Measurements from ENCODE around the gene KLRF1. TPM values are rescaled to one million over a fixed set of nuclear protein-coding genes. Genes with fewer than 3 reads are reported as not detected.
A peak's percentile ranks its signal among the peaks of the same experiment; 100 is the strongest.

KLRF1 gene
- total RNA-seq, 1 experiment from 2014 or later: not detected

GRCh38 chr12:9797722-9798619, 29.3 kb upstream of the KLRF1 start:
- DNase-seq (ENCODE audit: low read depth, low spot score): peak; percentile 83
- in situ Hi-C loops (cut with HindIII; ENCODE audit: low pct_unique_long_range_greater_than_20kb, low sequenced_read_pairs): no loop called here

GRCh38 chr12:9799961-9800360, 27.3 kb upstream of the KLRF1 start:
- in situ Hi-C loops (cut with HindIII; ENCODE audit: low pct_unique_long_range_greater_than_20kb, low sequenced_read_pairs): no loop called here
- no peak for DNase-seq (ENCODE audit: low read depth, low spot score)

GRCh38 chr12:9805883-9806282, 21.4 kb upstream of the KLRF1 start:
- DNase-seq (ENCODE audit: low read depth, low spot score): no peak
- in situ Hi-C loops (cut with HindIII; ENCODE audit: low pct_unique_long_range_greater_than_20kb, low sequenced_read_pairs): no loop called here

- in situ Hi-C loops (cut with HindIII; ENCODE audit: low pct_unique_long_range_greater_than_20kb, low sequenced_read_pairs): no loop called here
- no peak for DNase-seq (ENCODE audit: low read depth, low spot score)
Observed at GRCh38 chr12:9806714-9807113, 20.6 kb upstream of the KLRF1 start.

- in situ Hi-C loops (cut with HindIII; ENCODE audit: low pct_unique_long_range_greater_than_20kb, low sequenced_read_pairs): no loop called here
Observed at GRCh38 chr12:9808504-9808903, 18.8 kb upstream of the KLRF1 start.

GRCh38 chr12:9809338-9809737, 17.9 kb upstream of the KLRF1 start:
- in situ Hi-C loops (cut with HindIII; ENCODE audit: low pct_unique_long_range_greater_than_20kb, low sequenced_read_pairs): no loop called here
- DNase-seq (ENCODE audit: low read depth, low spot score): no peak

More at GRCh38 chr12:9808504-9808903, 18.8 kb upstream of the KLRF1 start:
- no peak for DNase-seq (ENCODE audit: low read depth, low spot score)

GRCh38 chr12:9809866-9810265, 17.4 kb upstream of the KLRF1 start:
- in situ Hi-C loops (cut with HindIII; ENCODE audit: low pct_unique_long_range_greater_than_20kb, low sequenced_read_pairs): no loop called here
- DNase-seq (ENCODE audit: low read depth, low spot score): no peak

GRCh38 chr12:9810671-9811070, 16.6 kb upstream of the KLRF1 start:
- in situ Hi-C loops (cut with HindIII; ENCODE audit: low pct_unique_long_range_greater_than_20kb, low sequenced_read_pairs): no loop called here
- no peak for DNase-seq (ENCODE audit: low read depth, low spot score)

GRCh38 chr12:9811621-9812020, 15.7 kb upstream of the KLRF1 start:
- no peak for DNase-seq (ENCODE audit: low read depth, low spot score)
- in situ Hi-C loops (cut with HindIII; ENCODE audit: low pct_unique_long_range_greater_than_20kb, low sequenced_read_pairs): no loop called here

GRCh38 chr12:9813821-9814798, 13.2 kb upstream of the KLRF1 start:
- peak; percentile 78 for DNase-seq (ENCODE audit: low read depth, low spot score)
- in situ Hi-C loops (cut with HindIII; ENCODE audit: low pct_unique_long_range_greater_than_20kb, low sequenced_read_pairs): no loop called here

- in situ Hi-C loops (cut with HindIII; ENCODE audit: low pct_unique_long_range_greater_than_20kb, low sequenced_read_pairs): no loop called here
Observed at GRCh38 chr12:9820281-9820930, 6.9 kb upstream of the KLRF1 start.

GRCh38 chr12:9829483-9829882, 2.2 kb downstream of the KLRF1 start:
- no peak for DNase-seq (ENCODE audit: low read depth, low spot score)
- in situ Hi-C loops (cut with HindIII; ENCODE audit: low pct_unique_long_range_greater_than_20kb, low sequenced_read_pairs): no loop called here

More at GRCh38 chr12:9820281-9820930, 6.9 kb upstream of the KLRF1 start:
- DNase-seq (ENCODE audit: low read depth, low spot score): no peak

GRCh38 chr12:9829982-9830381, 2.7 kb downstream of the KLRF1 start:
- DNase-seq (ENCODE audit: low read depth, low spot score): no peak
- in situ Hi-C loops (cut with HindIII; ENCODE audit: low pct_unique_long_range_greater_than_20kb, low sequenced_read_pairs): no loop called here

- in situ Hi-C loops (cut with HindIII; ENCODE audit: low pct_unique_long_range_greater_than_20kb, low sequenced_read_pairs): no loop called here
- DNase-seq (ENCODE audit: low read depth, low spot score): no peak
Observed at GRCh38 chr12:9831720-9832119, 4.4 kb downstream of the KLRF1 start.

GRCh38 chr12:9843407-9843806, 16.1 kb downstream of the KLRF1 start:
- in situ Hi-C loops (cut with HindIII; ENCODE audit: low pct_unique_long_range_greater_than_20kb, low sequenced_read_pairs): no loop called here
- DNase-seq (ENCODE audit: low read depth, low spot score): no peak

GRCh38 chr12:9848899-9849298, 21.6 kb downstream of the KLRF1 start:
- in situ Hi-C loops (cut with HindIII; ENCODE audit: low pct_unique_long_range_greater_than_20kb, low sequenced_read_pairs): no loop called here
- no peak for DNase-seq (ENCODE audit: low read depth, low spot score)

- in situ Hi-C loops (cut with HindIII; ENCODE audit: low pct_unique_long_range_greater_than_20kb, low sequenced_read_pairs): no loop called here
- no peak for DNase-seq (ENCODE audit: low read depth, low spot score)
Observed at GRCh38 chr12:9851050-9851449, 23.8 kb downstream of the KLRF1 start.

GRCh38 chr12:9851927-9852326, 24.6 kb downstream of the KLRF1 start:
- DNase-seq (ENCODE audit: low read depth, low spot score): no peak
- in situ Hi-C loops (cut with HindIII; ENCODE audit: low pct_unique_long_range_greater_than_20kb, low sequenced_read_pairs): no loop called here

Measured in SK-MEL-5 (cell line).